Stimulated activated CD4-positive, alpha-beta T cell treated with anti-CD3 and anti-CD28 coated beads, Interleukin-1b, Interleukin-23, amount 100 ng/mL, for 1 hour (primary cell): ENCODE results near the gene CLNS1A.
"Not testable (repeated sequence)": the region's sequence is repeated elsewhere in the genome, so short reads cannot be mapped to it uniquely, and the experiment has no call there.

Experiments
- DNase-seq, 2 donors: peaks; one replicate each; pipeline ENCODE4 v3.0.0-alpha.2; 2020; ENCODE audit warnings: low read depth in 2 of 2

Gene CLNS1A

DNA sequence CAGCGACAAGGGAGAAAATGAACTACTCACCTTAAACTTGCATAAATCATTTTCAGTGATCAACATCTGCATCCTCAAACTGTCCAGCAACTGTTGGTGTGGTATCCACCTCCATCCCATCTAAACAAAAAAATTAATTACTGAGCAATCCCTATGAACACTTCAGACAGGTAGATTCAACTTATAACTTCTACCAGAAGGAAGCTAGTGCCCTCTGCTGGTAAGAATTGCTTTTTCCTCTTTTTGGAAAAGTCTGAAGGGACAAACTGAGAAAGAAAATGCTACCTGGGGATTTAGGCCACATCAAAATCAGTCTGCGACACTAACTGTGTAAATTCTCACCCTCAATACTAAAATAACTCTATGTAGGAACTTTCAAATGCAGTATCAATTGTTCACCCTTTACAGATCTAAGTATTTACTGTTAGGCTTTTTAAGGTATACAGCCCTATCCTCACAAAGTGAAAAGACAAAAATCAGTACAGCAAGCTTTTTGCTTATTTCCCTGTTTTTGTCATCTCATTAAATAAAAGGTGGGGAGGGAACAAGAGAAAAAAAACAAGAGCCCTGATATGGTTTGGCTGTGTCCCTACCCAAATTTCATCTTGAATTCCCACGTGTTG lies 17.9 kb downstream of the CLNS1A start:
- DNase-seq, result no peak

DNA sequence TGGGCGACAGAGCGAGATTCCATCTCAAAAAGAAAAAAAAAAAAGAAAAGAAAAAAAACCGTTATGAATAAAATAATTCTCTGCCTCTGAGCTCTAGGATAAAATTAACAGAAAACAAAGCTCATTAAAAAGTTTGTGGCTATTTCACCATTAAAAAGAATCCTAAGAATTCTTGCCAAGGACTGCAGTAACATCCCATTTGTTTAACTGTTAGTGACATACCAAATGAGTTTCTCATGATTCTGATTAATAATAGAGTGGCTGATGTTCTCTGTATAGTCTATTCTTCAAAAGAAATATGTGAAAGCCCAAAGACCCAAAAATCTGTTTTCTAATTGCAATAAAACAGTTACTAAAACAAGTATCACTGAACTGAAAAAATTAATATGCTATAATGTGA lies 19.7 kb downstream of the CLNS1A start:
- no peak for DNase-seq

DNA sequence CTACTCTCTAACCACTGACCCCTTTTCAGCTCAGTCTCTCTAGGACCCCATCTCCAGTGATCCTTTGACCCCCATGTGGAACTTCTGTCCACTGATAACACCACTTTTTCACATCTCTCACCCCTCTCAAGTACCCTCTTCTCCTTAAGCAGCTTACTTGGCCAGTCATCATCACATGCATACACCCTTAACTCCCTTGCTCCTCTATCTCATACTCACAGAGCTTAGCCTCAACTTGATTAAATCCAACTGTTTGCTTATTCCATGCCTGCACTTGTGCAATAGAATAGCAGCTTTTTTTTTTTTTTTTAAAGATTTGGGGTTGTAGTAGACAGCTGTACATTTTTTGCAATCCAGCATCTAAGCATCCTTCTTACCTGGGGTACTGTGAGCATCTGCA lies 25.7 kb downstream of the CLNS1A start:
- no peak for DNase-seq

DNA sequence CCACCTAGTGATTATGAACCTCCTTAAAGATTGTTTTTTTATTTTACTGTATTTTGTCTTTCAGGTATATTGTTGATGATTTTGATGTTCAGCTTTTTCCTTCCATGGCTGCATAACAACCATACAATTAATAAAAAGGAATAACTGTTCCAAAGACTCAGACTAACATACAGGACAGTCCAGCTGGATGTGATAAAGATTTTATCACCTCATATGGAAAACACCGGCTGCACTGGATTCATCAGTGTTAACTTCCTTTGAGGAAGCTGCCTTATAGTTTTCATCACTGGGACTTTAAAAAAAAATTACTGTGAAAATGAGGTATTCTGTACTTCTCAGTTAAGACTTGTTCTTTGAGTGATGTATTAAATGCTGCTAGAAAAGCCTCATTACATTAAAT lies 28.4 kb downstream of the CLNS1A start:
- no peak for DNase-seq

DNA sequence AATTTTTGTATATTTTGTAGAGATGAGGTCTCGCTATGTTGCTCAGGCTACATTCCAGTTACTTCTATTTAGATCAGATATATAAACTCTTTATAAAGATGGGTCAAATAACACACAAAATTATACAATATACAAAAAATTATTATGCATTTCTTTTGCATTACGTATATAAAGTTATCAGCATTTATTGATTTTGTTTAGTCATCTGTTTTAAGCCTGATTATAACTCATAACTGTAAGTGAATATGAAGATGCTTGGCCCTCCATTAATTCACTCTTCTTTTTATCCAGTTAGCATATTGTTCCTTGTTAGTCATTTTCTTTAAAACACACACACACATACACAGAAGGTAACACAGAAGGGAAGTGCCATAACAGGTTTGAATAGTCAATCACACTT lies 33.3 kb downstream of the CLNS1A start:
- DNase-seq, result no peak

DNA sequence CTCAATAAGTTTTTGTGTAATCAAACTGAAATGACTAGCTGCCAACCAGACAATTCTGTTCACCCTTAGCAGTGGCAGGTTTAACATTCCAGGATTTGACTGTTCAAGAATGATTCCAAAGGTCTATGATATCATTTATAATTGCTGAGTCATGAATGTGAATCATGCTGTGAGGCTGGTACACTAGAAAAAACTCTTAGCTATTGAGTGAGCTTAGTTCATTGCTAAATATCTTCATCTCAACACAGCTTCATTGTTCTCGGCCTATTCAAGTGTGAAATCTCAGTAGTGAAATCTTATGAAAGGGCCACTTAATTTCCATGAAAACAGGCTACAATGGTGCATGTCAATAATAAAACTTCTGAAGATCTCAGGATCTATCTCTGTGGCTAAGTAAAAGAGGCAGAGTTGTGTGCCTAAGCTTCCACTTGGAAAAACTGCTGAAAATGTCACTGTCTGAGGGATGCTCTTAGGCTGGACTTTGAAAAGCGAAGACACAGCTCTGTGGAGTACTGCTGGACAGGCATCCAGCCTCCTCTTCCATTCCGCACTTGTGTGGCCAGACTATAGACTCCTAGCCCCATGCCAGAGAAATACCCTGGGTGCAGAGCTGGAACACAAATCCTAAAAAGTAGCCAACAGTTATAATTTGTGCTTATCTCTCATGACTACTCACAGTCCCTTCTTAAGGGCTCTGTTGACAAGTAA lies 35.1 kb downstream of the CLNS1A start:
- DNase-seq, result no peak

DNA sequence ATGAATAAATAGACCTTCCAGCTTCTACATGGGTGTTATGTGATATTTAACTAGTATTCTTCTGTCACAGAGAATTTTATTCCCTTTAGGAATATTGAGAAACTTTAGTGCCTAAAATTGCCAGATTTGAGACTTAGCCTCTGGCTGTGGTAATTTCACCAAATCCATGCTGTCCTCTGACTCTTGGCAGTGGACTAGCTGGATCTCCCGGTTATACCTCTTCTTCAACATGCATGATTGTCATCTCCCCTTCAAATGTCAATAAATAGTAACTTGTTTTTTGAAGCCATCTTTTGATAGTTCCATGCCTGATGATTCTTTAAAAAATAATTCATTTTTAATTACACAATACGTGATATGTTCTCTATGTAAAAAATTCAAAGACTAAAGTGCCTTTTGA lies 39.4 kb downstream of the CLNS1A start:
- DNase-seq, result no peak

DNA sequence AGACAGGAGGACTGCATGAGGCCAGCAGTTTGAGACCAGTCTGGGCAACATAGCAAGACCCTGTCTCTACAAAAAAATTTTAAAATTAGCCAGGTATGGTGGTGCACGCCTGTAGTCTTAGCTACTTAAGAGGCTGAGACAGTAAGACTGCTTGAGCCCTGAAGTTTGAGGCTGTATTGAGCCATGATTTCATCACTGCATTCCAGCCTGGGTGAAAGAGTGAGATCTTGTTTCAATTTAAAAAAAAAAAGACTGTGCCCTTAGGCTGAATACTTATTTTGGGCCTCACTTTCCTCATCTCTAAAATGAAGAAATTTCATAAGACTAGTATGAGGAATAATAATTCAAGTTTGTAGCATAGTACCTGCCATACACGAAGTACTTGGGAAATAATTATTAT lies 41.0 kb downstream of the CLNS1A start:
- DNase-seq, result no peak

DNA sequence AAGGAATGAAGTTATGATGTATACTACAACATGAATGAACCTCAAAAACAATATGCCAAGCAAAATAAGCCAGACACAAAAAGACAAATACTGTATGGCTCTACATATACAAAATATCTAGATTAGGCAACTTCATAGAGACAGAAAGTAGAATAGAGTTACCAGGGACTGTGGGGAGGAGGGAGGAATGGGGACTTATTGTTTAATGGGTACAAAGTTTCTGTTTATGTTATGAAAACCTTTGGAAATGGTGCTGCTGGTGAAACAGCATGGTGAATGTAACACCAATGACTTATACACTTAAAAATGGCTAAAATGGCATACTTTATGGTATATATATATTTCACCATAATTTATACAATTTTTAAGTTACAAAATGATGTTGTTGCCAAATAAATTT lies 43.7 kb downstream of the CLNS1A start:
- DNase-seq, result no peak

DNA sequence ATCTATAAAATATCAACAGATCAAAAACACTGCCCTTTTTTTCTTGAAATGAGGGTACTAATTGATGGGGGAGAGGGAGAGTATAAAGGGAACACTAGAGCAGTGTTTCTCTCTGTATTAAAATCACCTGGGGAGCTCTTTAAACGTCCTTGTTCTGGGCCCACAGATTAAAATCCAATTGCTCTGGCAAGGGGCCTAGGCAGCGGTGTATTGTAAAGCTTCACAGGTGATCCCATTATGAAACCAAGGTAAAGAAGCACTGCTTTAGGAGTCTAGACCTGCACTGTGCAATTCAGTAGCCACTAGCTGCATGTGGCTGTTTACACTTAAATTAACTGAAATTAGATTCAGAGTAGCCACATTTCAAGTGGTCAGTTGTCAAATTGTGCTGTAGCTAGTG lies 44.9 kb downstream of the CLNS1A start:
- DNase-seq, result no peak

DNA sequence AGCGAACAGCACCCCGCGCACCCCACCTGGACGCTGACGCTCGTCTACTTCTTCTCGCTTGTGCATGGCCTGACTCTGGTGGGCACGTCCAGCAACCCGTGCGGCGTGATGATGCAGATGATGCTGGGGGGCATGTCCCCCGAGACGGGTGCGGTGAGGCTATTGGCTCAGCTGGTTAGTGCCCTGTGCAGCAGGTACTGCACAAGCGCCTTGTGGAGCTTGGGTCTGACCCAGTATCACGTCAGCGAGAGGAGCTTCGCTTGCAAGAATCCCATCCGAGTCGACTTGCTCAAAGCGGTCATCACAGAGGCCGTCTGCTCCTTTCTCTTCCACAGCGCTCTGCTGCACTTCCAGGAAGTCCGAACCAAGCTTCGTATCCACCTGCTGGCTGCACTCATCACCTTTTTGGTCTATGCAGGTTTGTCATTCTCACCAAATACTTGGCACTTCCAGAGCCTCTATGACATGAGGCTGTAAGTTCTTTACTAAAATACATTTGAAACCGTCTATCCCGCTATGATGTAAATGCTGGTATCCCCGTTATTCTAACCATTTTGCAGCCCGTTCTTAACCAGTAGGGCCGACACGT lies 47.3 kb downstream of the CLNS1A start:
- DNase-seq, result no peak

DNA sequence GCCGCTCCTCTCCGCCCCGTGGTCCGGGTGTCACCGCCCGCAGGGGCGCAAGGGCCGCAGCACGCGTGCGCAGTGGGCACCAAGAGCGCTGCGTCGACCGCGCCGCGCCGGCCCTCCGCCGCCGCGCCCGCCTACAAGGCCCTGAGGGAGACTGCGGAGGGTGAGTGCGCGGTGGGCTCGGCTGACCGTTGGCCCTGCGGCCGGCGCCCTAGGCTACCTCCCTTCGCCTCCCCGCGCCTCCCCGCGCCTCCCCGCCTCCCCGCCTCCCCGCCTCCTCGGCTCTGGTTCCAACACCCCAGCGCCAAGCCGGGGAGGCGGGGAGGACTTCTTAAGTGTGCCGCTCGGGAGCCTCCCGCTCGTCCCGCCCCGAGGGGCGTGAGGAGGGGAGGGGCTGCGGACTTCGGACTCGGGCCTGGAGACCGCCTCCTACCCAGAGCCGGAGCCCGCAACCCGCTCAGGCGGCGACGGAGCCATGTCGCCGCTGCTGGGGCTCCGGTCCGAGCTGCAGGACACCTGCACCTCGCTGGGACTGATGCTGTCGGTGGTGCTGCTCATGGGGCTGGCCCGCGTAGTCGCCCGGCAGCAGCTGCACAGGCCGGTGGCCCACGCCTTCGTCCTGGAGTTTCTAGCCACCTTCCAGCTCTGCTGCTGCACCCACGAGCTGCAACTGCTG lies 47.9 kb downstream of the CLNS1A start, which contains the start of gene AQP11:
Gene AQP11 (plus strand): TSS at position 433 of the 673 bp plus-strand sequence. CDS start 40 bp downstream, at position 473.
- DNase-seq, result peak in 1 of 2 donors; percentile 25

DNA sequence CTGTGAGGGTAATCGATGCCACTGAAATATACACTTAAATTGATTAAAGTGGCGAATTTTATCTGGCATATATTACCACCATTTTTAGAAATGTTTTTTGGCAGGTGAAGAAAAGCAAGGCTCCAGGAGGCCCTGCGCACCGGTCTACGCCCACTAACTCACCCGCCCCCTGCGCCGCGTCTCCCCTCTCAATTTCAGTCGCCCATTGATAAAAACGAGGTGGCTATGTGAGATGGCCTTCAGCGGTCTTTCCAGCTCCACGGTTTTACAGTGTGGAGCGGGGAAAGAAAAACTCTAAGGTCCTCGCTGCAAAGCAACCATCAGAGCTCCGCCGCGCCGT lies 48.4 kb downstream of the CLNS1A start:
- no peak for DNase-seq

DNA sequence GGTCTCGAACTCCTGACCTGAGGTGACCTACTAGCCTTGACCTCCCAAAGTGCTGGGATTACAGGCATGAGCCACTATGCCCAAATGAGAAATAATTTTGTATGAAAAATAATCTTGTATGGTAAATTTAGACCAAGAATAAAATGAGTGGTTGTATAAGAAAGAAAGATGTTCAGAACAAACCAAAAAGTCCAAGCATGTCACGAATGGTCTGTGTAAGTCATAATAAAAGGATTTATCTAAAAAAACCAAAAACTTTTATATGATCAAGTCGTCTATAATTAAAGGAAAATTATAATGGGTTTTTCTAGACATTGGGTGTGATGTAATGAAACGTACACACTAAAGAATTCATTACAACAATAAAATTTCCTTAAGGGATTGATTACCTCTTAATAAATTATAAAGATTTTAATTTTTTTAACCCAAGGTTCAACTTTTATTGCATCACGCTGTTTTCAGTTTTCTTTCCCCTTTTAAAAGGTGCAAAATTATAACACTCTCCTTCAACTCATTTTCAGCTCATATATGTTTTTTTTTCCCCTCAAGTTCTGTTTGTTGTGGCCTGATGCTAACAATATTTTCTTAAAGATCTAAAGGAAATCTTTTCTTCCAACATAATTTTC lies 56.8 kb downstream of the CLNS1A start:
- DNase-seq, result no peak

DNA sequence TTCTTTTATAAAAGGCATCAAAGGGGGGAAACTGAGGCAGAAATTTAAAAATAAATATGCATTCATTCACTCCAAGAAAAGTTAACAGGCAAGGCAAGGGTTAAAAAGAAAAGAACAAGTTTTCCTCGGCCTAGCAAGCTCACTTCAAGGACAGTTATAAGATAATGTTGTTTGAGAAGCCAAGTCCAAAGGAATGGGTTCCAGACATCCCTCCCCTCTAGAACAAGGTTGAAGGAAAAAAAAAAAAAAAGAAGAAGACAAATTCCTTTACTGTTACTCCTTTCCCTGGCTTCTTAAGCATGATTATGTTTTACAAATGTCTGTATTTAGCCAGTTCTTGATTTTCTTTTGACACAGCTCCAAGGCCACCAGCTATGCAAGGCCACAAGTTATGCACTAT lies 62.2 kb downstream of the CLNS1A start:
- DNase-seq, result not testable (repeated sequence)

DNA sequence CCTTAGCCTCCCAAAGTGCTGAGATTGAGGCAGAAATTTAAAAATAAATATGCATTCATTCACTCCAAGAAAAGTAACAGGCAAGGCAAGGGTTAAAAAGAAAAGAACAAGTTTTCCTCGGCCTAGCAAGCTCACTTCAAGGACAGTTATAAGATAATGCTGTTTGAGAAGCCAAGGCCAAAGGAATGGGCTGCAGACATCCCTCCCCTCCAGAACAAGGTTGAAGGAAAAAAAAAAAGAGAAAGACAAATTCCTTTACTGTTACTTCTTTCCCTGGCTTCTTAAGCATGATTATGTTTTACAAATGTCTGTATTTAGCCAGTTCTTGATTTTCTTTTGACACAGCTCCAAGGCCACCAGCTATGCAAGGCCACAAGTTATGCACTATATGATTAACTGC lies 66.7 kb downstream of the CLNS1A start:
- DNase-seq, result not testable (repeated sequence)

DNA sequence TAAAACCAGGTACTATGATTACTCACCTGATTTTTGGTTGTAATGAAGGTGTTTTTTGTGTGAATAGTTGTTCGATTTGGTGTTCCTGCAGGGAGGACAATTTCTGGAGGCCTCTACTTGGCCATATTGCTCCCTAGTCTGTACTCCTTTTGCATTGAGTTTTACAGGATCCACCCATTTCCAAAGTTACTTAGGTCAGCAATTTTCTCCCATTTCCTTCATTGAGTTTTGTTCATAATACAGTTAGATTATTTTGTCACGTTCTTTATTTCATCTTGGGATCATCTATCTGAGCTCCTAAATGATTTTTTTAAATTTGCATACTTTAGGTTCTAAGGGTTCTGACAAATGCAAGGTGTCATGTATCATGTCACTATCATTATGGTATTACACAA lies 67.9 kb downstream of the CLNS1A start:
- no peak for DNase-seq

DNA sequence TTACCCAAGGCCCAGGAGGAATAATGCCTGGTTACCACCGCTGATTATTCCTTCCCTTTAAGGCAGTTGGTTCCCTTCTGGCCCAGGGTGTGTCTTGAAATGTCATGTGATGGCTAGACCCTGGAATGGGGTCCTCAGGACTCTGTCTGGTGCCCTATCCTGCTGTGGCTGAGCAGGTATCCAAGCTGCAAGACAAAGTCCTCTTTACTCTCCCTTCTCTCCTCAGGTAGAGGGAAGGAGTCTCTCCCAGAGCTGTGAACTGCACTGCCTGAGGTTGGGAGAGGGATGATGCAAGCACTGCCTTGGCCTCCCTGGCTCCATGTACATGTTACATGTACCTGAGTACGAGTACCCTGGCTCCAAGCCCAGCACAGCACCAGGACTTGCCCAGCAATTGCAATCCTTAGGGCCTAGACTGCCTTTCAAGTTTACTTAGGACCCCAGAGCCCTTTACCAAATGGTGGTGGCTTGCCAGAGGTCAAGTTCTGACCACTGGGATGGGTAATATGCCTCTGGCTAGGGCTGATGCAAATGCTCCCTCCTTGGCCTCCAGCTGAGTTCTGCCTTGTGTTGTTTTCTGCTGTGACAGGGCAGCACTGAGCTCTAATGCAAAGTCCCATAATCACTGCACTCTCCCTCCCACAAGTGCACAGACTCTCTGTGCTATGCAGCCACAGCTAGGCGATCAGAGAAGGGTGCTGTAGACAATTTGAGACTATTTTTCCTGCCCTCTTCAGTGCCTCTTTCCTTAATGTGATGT lies 68.5 kb downstream of the CLNS1A start:
- no peak for DNase-seq

DNA sequence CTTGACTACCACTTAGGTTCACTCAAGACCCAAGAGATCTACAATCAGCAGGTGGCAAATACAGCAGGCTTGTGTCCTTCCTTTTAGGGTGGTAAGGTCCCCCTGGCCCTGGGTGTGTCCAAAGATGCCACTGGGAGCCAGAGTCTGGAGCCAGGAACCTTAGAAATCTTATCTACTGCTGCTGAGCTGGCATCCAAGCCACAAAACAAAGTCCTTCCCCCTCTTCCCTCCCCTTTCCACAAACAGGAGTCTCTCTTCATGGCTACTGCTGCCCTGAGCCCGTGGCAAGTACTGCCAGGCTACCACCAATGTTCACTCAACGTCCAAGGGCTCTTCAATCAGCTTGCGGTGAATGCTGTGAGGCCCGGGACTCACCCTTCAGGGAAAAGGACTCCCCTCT lies 69.3 kb downstream of the CLNS1A start:
- no peak for DNase-seq
